Stimulated activated CD4-positive, alpha-beta T cell treated with anti-CD3 and anti-CD28 coated beads, TNF-alpha, amount 100 ng/mL, for 1 hour (primary cell): ENCODE measurements around the gene SFMBT1.
A peak's percentile ranks its signal among the peaks of the same experiment; 100 is the strongest.
"Not testable (repeated sequence)": the region's sequence is repeated elsewhere in the genome, so short reads cannot be mapped to it uniquely, and the experiment has no call there.

ENCODE experiments used
- DNase-seq, 3 donors: peaks; one replicate each; pipeline ENCODE4 v3.0.0-alpha.2; 2020; ENCODE audit warnings: low read depth in 3 of 3, low spot score in 1 of 3

The SFMBT1 gene

GRCh38 chr3:53038679-53039375 is 7.0 kb downstream of the SFMBT1 start:
- DNase-seq: no peak

GRCh38 chr3:53035825-53036619 is 9.9 kb downstream of the SFMBT1 start:
- no peak for DNase-seq

GRCh38 chr3:53035018-53035417 is 10.9 kb downstream of the SFMBT1 start:
- DNase-seq: not testable (repeated sequence)

GRCh38 chr3:53034411-53034810 is 11.5 kb downstream of the SFMBT1 start:
- DNase-seq: not testable (repeated sequence)

GRCh38 chr3:53032609-53033008 is 13.3 kb downstream of the SFMBT1 start:
- no peak for DNase-seq

- DNase-seq: peak in 2 of 3 donors; percentile 3 to 15
Measured at GRCh38 chr3:53030619-53031449, 15.0 kb downstream of the SFMBT1 start.

- no peak for DNase-seq
Measured at GRCh38 chr3:53028641-53029040, 17.2 kb downstream of the SFMBT1 start.

GRCh38 chr3:53027254-53027844 is 18.5 kb downstream of the SFMBT1 start:
- no peak for DNase-seq

- no peak for DNase-seq
Measured at GRCh38 chr3:53026382-53027162, 19.3 kb downstream of the SFMBT1 start.

GRCh38 chr3:53024315-53024714 is 21.6 kb downstream of the SFMBT1 start:
- DNase-seq: no peak

GRCh38 chr3:53023072-53023823 is 22.6 kb downstream of the SFMBT1 start:
- no peak for DNase-seq

GRCh38 chr3:53022647-53023046 is 23.2 kb downstream of the SFMBT1 start:
- no peak for DNase-seq

GRCh38 chr3:53016236-53016635 is 29.6 kb downstream of the SFMBT1 start:
- no peak for DNase-seq

- no peak for DNase-seq
Measured at GRCh38 chr3:53011324-53011723, 34.5 kb downstream of the SFMBT1 start.

GRCh38 chr3:53009826-53010539 is 35.9 kb downstream of the SFMBT1 start:
- DNase-seq: no peak

- DNase-seq: no peak
Measured at GRCh38 chr3:53008932-53009331, 36.9 kb downstream of the SFMBT1 start.

- no peak for DNase-seq
Measured at GRCh38 chr3:53005854-53006513, 39.9 kb downstream of the SFMBT1 start.

GRCh38 chr3:53005338-53005737 is 40.5 kb downstream of the SFMBT1 start:
- no peak for DNase-seq

- DNase-seq: no peak
Measured at GRCh38 chr3:53003320-53003719, 42.6 kb downstream of the SFMBT1 start.
